Subcutaneous abdominal adipose tissue (tissue), 5 donors: ENCODE results near the gene HEPACAM.
"Not testable (repeated sequence)": the region's sequence is repeated elsewhere in the genome, so short reads cannot be mapped to it uniquely, and the experiment has no call there.

Source experiments
- H3K27ac ChIP-seq: one replicate; pipeline ENCODE4 v1.7.0; 2013; ENCODE audit warnings: low read depth, mild to moderate bottlenecking, inconsistent platforms, low read length, moderate library complexity
- H3K27me3 ChIP-seq, 5 donors: one replicate each; pipeline ENCODE4 v1.7.0; 2013; ENCODE audit warnings: low read length in 5 of 5, inconsistent platforms in 1 of 5; ENCODE audit not compliant: control insufficient read depth in 5 of 5, insufficient read depth in 4 of 5
- H3K36me3 ChIP-seq, 5 donors: one replicate each; pipeline ENCODE4 v1.7.0; 2013; ENCODE audit warnings: low read length in 5 of 5; ENCODE audit not compliant: control insufficient read depth in 5 of 5, insufficient read depth in 5 of 5
- H3K4me1 ChIP-seq, 5 donors: one replicate each; pipeline ENCODE4 v1.7.0; 2013; ENCODE audit warnings: low read length in 5 of 5, mild to moderate bottlenecking in 3 of 5, moderate library complexity in 1 of 5; ENCODE audit not compliant: control insufficient read depth in 5 of 5, insufficient read depth in 5 of 5
- H3K4me3 ChIP-seq, 5 donors: one replicate each; pipeline ENCODE4 v1.7.0; 2013; ENCODE audit warnings: low read length in 5 of 5, low read depth in 1 of 5
- H3K9ac ChIP-seq, 5 donors: one replicate each; pipeline ENCODE4 v1.7.0; 2013; ENCODE audit warnings: low read length in 5 of 5, mild to moderate bottlenecking in 4 of 5, moderate library complexity in 3 of 5
- H3K9me3 ChIP-seq, 5 donors: one replicate each; pipeline ENCODE4 v1.7.0; 2013; ENCODE audit warnings: low read length in 5 of 5; ENCODE audit not compliant: control insufficient read depth in 5 of 5
- donor health status: healthy.
- donor health status: healthy.
- donor health status: healthy.
- donor health status: healthy.
- donor health status: healthy.

The HEPACAM gene

DNA sequence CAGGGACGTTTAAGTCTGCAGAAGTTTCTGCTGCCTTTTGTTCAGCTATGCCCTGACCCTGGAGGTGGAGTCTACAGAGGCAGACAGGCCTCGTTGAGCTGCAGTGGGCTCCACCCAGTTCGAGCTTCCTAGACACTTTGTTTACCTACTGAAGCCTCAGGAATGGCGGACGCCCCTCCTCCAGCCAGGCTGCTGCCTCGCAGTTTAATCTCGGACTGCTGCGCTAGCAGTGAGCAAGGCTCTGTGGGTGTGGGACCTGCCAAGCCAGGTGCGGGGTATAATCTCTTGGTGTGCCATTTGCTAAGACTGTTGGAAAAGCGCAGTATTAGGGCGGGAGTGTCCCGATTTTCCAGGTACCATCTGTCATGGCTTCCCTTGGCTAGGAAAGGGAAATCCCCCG is 32.4 kb upstream of the HEPACAM start:
- not testable (repeated sequence) for H3K4me3 ChIP-seq, H3K9me3 ChIP-seq, H3K4me1 ChIP-seq, H3K36me3 ChIP-seq, H3K9ac ChIP-seq, H3K27ac ChIP-seq, H3K27me3 ChIP-seq

DNA sequence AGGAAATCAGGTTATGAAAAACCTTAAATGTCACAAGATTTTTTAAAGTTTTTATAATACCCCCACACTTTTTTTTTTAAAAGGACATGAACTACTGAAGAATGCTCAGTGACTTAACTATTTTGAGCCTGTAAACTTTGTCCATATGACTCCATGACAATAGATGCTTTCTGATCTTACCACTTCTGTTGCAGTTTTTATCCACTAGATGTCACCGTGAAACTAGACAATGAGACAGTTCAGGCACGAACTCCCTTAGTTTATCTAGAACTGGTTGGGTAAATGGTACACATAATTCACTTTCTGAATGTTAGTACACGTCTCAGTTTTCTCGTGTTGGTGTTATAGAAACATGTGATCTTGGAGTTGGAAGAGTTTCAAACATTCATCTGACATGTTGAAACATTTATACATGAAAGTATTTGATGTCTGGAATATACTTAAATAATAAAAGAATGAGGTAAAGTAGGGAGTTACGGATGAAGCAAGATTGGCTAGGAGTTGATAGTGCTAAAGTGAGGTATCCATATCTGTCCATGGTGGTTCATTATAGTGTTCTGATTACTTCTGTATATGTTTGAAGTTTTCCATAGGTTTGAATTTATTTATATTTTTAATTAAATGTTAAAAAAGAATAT is 26.2 kb upstream of the HEPACAM start:
- Histone ChIP-seq H3K27me3 (no peaks in the 10 kb centered on the region), H3K9me3 (no peaks in the 10 kb centered on the region), H3K9ac (no peak overlapping the region), H3K4me3 (no peak overlapping the region), H3K36me3 (no peaks in the 10 kb centered on the region), H3K27ac (no peak overlapping the region), H3K4me1 (no peaks in the 10 kb centered on the region)

DNA sequence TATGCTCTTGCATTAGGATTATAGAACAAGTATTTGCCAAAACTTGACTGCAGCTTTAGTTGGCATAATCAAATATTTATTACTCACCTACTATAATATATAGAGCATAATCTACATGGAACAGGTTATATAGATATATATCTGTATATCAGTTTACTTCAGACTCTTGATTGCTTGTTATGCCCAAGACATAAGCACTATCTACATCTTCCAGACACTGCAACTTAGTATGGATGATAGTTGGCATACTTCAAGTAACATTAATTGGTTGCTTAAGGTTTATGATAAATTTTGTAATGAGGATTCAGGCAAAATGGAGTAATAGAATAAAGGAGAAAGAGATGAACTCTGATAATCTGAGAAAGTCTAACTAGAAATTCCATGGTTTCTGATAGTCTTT is 19.2 kb upstream of the HEPACAM start:
- Histone ChIP-seq H3K27ac (no peak overlapping the region), H3K27me3 (no peaks in the 10 kb centered on the region), H3K9ac (no peak overlapping the region), H3K4me1 (peaks cover 3 to 15% (median 14%) of the 10 kb centered on the region in 5 donors), H3K4me3 (peak overlapping the region in 1 of 5 donors; percentile 90), H3K9me3 (no peaks in the 10 kb centered on the region), H3K36me3 (no peaks in the 10 kb centered on the region)

DNA sequence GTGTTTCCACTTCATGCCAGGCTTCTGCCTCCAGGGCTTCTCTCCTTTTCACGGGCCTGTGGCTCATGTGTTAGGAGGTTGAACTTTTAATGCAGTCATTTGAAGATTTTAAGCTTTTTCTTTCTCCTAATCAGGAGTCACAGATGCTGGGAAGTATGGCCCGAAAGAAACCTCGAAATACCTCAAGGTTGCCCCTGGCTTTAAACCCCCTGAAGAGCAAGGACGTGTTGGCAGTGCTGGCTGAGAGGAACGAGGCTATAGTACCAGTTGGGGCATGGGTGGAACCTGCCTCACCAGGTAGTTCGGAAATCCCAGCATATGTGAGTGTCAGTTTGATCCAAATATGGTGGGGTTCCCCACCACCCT is 18.7 kb upstream of the HEPACAM start:
- Histone ChIP-seq H3K4me3 (peak overlapping the region; percentile 84 to 93 (median 90)), H3K9ac (peak overlapping the region in 4 of 5 donors; percentile 70 to 83 (median 80)), H3K4me1 (peaks cover 3 to 15% (median 14%) of the 10 kb centered on the region in 5 donors), H3K9me3 (no peaks in the 10 kb centered on the region), H3K27ac (peak overlapping the region; percentile 85), H3K36me3 (no peaks in the 10 kb centered on the region), H3K27me3 (no peaks in the 10 kb centered on the region)

DNA sequence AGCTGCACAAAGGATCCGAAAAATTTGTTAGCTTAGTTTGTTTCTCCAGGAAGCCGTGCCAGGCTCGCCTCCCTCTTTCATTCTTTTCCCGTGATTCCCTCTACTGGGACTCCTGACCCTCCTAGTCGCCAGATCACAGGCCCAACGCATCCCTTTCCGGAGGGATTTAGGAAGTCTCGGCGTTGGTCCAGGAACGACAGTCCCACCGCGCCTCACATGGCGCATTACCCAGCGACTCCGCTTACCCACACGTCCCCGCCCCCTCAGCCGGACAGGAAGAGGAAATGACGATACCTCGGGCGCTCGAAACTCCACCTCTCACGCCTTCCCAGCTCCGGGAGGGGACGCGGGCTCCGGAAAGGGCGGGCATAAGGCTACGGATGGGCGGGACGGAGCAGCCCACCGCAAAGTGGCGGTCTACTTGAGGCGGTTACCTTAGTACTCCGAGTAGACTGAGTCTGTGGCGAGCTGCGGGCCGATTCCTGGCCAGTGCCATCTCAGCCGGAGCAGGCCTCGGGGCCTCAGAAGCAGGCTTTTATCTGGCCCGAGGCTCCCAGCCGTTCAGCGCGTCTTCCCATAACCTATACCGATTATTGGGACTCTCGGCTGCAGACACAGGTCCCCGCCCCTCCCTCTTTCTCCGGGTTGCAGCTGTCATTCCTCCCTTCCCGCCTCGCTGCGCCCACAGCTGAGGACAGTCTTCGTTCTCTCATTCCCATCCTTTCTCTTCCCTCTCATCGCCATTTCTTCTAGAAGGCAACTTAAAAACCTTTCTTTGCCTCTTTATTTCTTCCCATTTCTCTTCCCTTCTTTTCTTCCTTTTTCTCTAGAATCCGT is 18.1 kb upstream of the HEPACAM start, which contains the start of gene CCDC15:
Gene CCDC15, plus strand, starts transcription at position 450 of the 837 bp plus-strand sequence. CDS start 531 bp downstream, outside the sequence.
- H3K4me3 ChIP-seq, result peak within 1 kb of the TSS; percentile 84 to 93 (median 90)
- H3K9me3 ChIP-seq, result no peaks in the 10 kb centered on the region
- H3K27me3 ChIP-seq, result no peaks in the 10 kb centered on the region
- H3K9ac ChIP-seq, result peak within 1 kb of the TSS; percentile 63 to 83 (median 76)
- H3K27ac ChIP-seq, result peak within 1 kb of the TSS; percentile 85
- peaks cover 3 to 15% (median 14%) of the 10 kb centered on the region in 5 donors for H3K4me1 ChIP-seq
- no peaks in the 10 kb centered on the region for H3K36me3 ChIP-seq

DNA sequence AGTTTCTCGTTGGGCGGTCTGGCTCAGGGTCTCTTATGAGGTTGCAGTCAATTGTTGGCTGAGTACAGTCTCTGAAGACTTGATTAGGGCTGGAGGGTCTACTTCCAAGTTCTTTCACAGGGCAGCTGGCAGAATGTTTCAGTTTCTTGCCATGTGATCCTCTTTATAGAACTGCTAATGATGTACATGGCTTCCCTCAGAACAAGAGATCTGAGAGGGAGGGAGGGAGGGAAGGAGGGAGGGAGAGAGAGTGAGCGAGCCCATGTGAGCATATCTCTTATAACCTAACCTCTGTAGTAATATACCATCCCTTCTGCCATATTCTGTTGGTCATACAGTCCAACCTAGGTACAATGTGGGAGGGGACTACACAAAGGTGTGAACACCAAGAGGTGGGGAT is 15.5 kb upstream of the HEPACAM start:
- Histone ChIP-seq H3K9me3 (no peaks in the 10 kb centered on the region), H3K4me1 (peaks cover 3 to 15% (median 14%) of the 10 kb centered on the region in 5 donors), H3K4me3 (no peak overlapping the region), H3K27me3 (no peaks in the 10 kb centered on the region), H3K27ac (no peak overlapping the region), H3K9ac (no peak overlapping the region), H3K36me3 (no peaks in the 10 kb centered on the region)

DNA sequence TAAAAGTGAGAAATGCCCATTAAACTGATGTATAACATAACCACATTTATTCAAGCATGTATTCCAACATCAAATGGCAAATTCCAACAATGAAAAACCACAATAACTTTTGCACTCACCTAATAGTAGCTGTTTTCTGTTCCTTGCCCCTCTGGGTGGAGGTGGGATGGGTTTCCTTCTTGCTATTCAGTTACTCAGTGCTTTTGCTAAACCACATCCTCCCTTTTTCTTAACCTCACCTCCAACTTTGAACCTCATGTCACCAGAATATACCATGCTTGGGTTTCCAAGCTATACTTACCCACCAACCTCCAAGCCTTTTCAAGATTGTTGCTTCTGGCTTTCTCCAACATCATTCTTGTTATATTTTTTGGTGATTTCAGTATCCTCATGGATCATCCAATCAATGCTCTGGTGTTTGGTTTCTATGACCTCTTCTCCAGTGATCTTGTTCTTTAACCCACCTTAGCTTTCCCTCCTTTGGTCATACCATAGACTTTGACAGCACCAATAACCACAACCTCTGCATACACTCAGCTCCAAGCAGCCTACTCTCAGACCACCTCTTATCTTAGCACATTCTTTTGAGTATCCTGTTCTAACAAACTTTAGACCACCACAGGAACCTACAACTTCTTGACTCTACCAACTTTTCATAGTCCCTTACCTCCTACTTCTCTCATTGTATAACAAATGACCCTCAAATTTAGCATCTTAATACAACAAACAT is 14.9 kb upstream of the HEPACAM start:
- H3K9ac ChIP-seq, result no peak overlapping the region
- H3K27me3 ChIP-seq, result no peaks in the 10 kb centered on the region
- H3K36me3 ChIP-seq, result no peaks in the 10 kb centered on the region
- H3K4me3 ChIP-seq, result no peak overlapping the region
- no peak overlapping the region for H3K27ac ChIP-seq
- peaks cover 3 to 15% (median 14%) of the 10 kb centered on the region in 5 donors for H3K4me1 ChIP-seq
- H3K9me3 ChIP-seq, result no peaks in the 10 kb centered on the region

DNA sequence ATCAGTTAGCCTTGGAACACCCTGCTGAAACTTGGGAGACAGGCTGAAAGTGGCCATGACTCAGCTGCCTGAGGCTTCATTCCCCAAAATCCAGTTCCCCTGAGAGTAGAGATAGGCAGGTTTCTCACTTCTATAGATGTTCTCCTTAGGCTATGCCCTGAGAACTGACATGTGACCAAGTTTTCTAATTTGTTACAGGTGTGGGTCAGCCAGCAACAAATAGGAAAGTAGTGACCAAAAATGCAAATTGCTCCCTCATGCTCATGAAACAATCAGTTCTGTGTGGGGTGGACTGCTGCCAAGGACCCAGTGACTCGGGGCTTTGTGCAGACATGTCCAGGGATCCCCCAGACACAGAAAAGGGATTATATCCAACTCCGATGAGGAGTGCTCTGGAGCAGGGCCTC is 10.9 kb upstream of the HEPACAM start:
- no peaks in the 10 kb centered on the region for H3K36me3 ChIP-seq
- no peak overlapping the region for H3K9ac ChIP-seq
- no peaks in the 10 kb centered on the region for H3K27me3 ChIP-seq
- no peak overlapping the region for H3K4me3 ChIP-seq
- H3K27ac ChIP-seq, result no peak overlapping the region
- H3K9me3 ChIP-seq, result no peaks in the 10 kb centered on the region
- peaks cover 0 to 14% (median 6%) of the 10 kb centered on the region in 5 donors for H3K4me1 ChIP-seq

DNA sequence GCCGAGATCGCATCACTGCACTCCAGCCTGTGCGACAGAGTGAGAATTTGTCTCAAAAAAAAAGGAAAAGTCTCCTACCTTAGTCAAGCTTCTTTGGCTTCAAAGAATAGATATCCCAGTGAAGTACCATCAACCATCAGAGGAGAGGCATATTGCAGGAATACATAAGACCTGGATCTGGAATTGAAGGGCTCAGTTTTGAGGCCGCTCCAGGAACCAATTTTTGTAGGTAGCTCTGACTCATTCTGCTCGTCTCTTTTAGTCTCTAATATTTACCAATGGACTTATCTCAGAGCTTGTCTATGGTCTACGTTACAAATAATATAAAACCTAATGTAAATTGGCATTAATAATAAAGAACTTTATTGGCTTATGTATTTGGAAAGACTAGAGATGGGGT is 10.0 kb upstream of the HEPACAM start:
- Histone ChIP-seq H3K9me3 (no peaks in the 10 kb centered on the region), H3K27ac (no peak overlapping the region), H3K4me1 (peaks cover 0 to 14% (median 6%) of the 10 kb centered on the region in 5 donors), H3K27me3 (no peaks in the 10 kb centered on the region), H3K36me3 (no peaks in the 10 kb centered on the region), H3K9ac (no peak overlapping the region), H3K4me3 (no peak overlapping the region)

DNA sequence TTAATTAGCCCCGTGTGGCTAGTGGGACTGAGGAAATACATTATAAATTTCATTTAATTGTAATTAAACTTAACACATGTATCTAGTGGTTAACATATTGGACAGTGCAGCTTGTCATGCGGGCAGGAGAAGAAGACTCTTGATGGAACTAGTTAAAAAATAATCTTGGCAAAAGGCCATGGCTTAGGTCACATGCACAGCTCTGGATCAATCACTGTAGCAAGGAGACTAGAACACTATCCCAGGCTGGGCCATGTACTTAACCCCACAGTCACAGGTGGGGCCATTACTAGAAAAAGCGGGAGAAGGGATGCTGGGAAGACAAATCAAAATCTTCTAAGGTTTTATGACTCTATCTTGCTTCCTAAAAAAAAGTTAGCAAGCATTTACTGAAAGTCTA is 8.7 kb upstream of the HEPACAM start:
- Histone ChIP-seq H3K9me3 (no peaks in the 10 kb centered on the region), H3K27me3 (no peaks in the 10 kb centered on the region), H3K9ac (peak overlapping the region in 1 of 5 donors; percentile 51), H3K4me1 (peaks cover 0 to 15% (median 8%) of the 10 kb centered on the region in 5 donors), H3K4me3 (no peak overlapping the region), H3K27ac (peak overlapping the region; percentile 51), H3K36me3 (no peaks in the 10 kb centered on the region)
